Ureter (tissue), 1 donor: ENCODE results near the gene ZNF326. TPM values are rescaled to one million over a fixed set of nuclear protein-coding genes. Genes with fewer than 3 reads are reported as not detected.
"Not testable (repeated sequence)": the region's sequence is repeated elsewhere in the genome, so short reads cannot be mapped to it uniquely, and the experiment has no call there.

ENCODE experiments used
- DNase-seq: peaks from one replicate; pipeline ENCODE4 v3.0.0-alpha.2; 2020; ENCODE audit warnings: low spot score
- total RNA-seq: library from RNA; stranded (reverse); gene quantifications from one replicate; pipeline ENCODE4 v1.2.4, GENCODE V29; 2023
- donor health status: DM: yes; HTN: yes; CAD: no.

The ZNF326 gene
- total RNA-seq, 1 donor from 2014 or later: 32.7 TPM

DNA sequence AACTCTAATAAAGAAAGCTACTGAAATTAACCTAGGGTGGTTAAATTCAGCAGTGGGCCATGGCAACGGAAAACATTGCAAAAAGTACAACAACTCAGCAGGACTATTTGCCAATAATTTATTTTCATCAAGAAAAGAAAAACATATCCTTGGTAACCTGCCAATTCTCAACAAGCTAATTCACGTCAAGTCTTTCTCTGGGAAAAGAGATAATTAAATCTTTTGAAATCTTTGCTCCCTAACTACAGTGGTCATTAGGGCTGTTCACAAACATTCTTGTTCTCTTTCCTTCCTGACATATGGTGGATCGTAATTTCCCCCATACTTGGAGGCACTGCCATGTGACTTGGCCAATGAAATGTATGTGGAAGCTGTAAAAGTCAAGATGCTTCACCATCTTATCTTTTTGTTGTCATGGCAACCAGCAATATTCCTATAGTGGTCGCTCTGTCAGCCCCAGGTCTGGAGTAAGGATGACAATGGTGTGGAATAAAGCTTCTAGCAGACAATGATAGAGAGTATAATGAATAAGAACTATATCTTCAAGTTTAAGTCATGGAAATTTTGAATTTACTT is 29.6 kb upstream of the ZNF326 start:
- DNase-seq: no peak

DNA sequence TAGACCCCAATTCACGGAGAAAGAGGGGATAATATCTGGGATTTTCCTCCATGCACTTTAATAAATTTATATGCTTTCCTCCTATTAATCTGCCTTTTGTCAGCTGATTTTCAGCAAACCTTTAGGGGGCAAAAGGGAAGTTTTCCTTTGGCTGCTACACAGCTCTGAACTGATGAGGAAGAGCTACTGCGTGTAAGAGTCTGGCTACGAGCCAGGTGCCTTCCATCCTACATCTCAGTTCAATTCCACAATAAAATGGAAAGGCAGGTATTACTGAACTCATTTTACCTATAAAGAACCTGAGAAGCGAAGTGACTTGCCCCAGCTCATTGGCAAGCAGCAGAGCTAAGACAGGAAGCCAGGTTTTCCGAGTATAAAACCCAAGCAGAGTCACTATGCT is 28.3 kb upstream of the ZNF326 start:
- DNase-seq: no peak

DNA sequence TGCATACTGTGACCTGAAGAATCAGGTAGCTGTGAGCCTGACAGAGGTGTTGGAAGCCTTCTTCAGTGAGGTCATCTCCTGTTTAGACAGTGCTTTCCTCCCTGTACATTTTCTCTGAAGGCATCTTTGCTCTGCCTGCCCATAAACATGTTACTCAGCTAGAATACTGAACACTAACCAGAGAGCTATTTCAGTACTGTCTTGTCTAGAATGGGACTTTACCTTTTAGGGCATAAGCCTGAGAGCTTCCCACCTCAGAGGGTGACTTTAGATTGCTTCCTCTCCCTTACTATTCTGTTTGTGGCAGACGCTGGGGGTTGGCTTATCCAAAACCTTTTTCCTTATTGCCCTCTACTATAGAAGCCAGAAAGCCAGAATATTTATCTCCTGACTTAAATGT is 23.3 kb upstream of the ZNF326 start:
- no peak for DNase-seq

DNA sequence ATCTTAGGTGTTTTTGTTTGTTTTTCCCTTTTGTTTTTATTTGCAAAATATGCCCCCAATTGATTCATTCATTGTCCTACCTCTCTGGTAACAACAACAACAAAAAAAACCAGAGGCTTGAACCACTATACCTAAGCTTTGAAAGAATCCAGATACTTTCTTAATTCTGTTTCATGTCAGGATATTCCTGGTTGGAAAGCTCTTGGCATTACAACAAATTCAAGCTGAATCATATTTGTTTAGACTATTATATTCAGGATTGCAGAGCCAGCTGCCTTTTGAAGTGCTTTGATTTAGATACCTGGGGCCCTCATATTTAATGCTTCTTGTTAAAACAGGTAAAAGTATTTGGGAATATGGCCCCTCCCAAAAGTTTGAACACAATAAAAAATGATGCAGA is 22.9 kb upstream of the ZNF326 start:
- no peak for DNase-seq

DNA sequence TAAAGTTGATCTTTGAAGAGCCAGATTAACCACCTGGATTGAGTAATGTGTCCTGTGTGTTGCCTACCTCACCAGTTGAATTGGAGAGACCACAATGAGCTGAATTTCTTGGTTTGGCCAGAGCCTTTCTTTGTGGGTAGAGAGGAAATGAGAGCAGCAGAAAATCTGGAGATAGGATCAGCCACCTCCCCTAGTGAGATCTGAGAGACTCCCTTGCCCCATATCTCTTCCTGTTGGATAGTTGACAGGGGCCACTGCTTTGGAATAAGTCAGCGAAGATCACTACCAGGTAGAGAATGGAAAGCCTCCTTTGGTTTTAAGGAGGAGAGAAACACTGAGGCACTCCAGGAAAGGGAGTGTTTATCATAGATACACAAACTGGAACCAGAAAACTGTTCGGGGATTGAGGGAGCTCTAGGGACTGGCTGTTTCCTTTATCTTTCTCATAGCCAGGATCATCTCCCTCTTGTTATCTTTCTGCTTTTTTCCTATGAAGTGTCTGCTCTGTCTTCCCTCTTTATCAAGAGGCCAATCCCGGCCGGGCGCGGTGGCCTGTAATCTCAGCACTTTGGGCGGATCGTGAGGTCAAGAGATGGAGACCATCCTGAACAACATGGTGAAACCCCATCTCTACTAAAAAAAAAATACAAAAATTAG is 21.3 kb upstream of the ZNF326 start:
- DNase-seq: no peak

DNA sequence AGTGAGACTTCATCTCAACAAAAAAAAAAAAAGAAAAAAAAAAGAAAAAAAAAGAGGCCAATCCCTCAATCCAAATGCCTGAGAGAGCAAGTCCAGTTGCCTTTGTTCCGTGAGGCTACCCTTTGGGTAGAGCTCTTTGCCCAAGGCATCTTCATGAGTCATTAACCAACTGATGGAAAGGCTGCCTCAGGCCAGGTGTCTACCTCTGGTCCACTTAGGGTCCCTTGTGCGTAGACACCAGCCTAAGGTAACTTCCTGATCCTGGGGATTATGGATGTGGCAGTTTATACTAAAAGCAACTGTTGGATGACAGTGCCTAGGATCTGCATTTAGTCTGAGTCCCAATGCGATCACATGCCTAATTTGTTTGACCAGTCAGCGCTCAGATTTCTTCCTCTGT is 20.7 kb upstream of the ZNF326 start:
- DNase-seq: no peak

DNA sequence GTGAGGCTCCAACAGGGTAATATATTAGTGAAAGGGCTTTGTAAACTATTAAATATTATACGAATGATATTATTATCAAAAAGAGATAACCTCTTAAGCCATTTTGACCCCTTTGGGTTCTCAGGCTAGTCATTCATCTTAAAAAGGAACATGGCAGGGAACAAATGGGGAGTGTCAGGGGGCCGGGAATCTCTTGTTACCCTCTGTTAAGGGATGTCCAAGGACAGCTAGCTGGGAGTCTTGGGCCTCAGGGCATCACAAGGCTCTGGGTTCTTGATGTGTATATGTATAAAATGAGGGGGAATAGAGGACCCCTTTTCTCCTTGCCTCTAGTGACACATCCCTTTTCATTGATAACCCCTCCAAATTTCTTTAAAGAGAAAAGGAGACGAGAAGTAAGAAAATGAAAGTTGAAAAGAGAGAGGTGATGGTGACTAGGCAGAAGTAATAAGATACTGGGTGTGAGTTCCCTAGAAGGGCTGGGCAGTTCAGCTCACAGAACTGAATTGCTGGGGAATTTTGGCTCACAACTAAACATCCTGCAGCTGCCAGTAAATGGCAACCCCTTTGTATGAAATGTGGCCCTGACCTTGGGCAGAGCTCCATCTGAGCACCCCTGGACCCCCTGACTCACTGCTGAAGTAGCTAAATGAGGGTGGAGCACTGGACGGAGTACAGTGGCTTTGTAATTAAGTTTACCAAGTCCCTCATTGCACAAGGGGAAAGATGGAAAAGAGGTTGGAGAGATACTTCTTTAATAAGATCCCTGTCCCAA is 20.0 kb upstream of the ZNF326 start:
- DNase-seq: no peak

DNA sequence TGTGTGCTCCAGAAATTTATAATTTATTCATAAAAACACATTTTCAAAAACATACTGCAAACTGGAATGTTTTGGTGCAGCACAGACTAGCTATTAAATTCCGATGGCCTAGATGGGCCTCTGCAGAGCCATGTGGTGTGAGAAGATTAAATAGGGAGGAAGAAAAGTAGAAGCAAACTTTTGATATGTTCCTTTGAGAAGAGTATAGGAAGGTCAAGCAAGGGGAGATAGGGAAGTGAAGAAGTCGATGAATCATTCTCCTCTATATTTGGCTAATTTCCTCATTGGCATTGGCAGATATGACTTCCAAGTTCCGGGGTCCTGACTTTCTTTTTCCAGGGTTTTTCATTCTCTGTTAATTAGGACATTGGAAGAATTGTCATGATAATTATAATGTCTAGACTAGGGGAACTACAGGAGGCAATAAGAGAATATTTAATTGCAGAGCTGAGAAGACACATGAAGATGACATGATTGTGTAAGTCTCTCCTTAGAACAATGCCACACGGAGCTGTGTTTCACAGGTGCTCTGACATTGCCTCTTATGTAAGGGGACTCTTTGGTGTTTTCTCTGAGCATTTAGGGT is 19.3 kb upstream of the ZNF326 start:
- no peak for DNase-seq

DNA sequence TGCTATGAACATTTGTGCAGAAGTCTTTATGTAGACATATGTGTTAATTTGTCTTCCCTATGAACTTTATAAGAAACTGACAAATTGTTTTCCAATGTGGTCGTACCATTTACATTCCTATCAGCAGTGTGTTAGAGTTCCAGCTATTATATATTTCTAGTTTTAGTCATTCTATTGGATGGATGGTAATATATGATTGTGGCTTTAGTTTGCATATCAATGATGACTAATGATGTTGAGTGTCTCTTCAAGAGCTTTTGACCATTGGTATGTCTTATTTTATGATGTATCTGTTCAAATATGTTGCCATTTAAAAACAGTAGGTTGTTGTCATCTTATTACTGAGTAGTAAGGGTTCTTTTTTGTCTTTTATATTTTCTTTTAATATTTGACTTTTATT is 16.2 kb upstream of the ZNF326 start:
- no peak for DNase-seq

DNA sequence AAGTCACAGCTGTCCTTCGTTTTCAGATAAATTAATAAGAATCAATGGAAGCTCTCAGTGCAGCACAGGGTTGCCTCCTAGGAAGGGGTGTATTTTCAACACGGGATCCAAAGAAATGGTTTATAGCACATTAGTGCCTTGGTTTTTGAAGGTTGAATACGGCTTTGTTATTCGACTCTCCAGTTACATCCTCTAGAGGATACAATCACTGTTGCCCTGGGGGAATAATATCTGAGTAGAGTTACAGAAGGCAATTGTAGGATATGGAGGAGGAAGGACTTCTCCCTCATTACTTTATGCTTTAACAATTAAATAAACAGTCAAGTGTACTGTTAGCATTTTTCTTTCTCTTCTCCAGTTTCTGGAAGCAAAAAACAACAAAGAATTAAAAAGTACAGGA is 14.3 kb upstream of the ZNF326 start:
- no peak for DNase-seq

DNA sequence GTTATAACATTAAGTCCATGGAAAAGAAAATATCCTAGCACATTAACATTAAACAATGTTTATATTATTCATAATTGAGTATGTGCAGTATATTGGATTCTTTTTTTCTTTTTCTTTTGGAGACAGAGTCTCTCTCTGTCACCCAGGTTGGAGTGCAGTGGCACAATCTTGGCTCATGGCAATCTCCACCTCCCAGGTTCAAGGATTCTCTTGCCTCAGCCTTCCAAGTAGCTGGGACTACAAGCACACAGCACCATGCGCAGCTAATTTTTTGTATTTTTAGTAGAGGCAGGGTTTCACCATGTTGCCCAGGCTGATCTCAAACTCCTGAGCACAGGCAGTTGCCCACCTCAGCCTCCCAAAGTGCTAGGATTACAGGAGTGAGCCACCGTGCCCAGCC is 12.1 kb upstream of the ZNF326 start:
- not testable (repeated sequence) for DNase-seq

DNA sequence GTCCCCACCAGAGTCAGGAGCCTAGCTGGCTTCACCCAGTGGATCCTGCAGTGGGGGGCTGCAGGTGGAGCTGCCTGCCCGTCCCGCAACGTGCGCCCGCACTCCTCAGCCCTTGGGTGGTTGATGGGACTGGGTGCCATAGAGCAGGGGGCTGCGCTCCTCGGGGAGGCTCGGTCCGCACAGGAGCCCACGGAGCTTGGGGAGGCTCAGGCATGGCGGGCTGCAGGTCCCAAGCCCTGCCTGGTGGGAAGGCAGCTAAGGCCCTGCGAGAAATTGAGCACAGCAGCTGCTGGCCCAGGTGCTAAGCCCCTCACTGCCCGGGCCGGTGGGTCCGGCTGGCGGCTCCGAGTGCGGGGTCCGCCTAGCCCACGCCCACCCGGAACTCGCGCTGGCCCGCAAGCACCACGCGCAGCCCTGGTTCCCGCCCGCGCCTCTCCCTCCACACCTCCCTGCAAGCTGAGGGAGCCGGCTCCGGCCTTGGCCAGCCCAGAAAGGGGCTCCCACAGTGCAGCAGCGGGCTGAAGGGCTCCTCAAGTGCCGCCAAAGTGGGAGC is 10.3 kb upstream of the ZNF326 start:
- not testable (repeated sequence) for DNase-seq

DNA sequence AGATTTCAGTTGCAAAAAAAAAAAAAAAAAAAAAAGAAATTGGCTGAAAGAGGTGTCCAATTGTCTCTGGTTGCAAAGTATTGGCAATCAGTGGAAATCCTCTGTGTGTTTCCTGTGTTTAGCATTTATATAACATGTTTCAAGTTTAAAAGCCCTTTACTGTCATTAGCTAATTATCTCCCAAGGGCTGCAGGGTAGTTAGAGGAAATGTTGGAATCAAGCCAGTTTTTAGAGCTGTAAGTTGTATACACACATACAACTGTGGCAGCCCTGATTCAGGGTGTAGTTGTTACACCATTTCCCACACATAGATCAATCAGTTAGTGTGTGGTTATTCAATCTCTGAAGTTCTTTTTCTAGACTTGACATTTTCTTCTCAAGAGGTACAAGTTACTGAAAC is 8.9 kb upstream of the ZNF326 start:
- DNase-seq: no peak

DNA sequence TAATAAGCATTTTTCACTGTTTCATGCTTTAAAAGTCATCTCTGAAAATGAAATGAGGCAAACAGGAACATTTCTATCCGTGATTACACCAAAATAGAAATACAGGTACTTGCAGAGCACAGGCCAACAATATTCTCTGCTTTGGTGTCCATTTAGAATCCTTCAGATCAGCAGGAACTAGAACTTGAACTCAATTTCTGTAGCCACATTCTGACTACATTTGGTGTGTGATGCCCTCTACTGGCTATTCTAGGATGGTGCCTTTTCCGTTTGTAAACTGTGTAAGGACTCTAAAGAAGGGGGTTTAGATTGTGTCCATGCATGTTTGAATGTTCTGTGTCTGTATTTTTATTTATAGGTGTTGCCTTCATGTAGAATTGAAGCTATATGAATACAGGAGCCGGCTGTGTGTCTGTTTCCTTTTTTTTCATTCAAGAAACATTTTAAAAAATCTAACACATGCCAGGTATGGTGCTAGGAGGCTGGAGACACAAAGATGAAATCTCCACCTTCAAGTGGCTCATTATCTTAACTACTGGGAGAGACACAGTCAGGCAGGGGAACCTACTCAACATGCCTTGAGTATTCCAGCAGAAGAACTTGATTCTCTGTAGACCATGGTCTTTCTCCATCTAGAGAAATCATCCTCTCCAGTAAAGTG is 7.6 kb upstream of the ZNF326 start:
- peak; percentile 70 for DNase-seq

DNA sequence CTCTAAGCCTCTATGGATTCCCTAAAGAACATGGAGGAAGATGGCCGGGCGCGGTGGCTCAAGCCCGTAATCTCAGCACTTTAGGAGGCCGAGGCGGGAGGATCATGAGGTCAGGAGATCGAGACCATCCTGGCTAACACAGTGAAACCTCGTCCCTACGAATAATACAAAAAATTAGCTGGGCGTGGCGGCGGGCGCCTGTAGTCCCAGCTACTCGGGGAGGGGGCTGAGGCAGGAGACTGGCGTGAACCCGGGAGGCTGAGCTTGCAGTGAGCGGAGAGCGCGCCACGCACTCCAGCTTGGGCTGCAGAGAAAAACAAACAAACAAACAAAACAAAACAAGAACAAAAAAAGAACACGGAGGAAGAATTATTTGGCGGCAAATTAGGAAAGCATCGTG is 5.8 kb upstream of the ZNF326 start:
- DNase-seq: no peak

DNA sequence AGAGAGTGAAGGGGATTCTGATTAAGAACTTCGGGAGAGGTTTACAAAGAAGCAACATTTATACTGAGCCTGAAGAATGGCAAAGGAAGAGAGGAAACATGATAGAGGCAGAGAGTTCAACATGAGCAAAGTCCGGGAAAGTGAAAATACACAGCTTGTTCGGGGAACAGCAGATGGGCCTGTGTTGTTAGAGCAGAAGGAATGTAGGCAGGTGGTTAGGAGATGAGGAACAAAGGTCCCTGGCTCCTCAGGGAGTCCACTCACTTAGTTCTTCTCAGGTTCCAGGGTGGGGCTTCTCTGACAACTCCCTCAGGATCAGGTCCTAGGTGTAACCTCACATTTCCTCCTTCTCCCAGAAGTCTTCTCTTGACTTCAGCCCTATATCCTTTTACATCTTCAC is 5.1 kb upstream of the ZNF326 start:
- DNase-seq: no peak

DNA sequence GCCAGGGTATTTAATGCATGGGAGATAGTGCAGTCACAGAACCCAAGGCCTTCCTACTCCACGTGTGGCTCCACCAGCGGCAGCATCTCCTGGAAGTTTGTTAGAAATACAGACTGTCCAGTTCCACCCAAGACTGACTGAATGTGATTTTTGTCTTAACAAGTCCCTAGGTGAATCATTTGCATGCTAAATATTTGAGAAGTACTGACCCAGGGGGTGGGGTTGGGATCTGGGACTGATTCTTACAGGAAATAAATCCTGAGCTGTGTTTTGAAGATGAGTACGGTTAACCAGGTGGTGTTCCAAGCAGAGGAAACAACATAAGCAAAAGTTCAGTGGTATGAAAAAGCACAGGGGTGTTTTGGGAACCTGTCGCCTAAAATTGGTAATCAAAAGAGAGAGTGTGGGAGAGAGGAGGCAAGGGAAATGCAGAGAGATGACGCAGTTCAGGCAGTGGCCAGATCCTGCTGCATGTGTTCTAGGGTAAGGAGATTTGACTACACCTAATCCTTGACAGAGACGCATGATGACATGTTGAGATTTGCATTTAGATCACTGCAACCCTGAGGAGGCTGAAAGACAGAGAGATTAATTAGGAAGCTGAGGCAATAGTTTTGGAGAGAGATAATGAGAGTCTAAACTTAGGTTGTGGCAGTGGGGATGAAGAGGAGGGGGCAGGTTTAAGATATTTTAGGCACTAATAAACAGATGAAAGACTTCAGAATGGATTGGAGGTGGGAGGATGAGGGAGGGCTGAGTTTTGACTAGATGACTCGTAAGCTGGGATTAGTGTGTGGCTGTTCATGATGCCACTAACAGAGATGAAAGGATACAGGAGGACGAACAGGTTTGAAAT is 3.7 kb upstream of the ZNF326 start:
- no peak for DNase-seq

DNA sequence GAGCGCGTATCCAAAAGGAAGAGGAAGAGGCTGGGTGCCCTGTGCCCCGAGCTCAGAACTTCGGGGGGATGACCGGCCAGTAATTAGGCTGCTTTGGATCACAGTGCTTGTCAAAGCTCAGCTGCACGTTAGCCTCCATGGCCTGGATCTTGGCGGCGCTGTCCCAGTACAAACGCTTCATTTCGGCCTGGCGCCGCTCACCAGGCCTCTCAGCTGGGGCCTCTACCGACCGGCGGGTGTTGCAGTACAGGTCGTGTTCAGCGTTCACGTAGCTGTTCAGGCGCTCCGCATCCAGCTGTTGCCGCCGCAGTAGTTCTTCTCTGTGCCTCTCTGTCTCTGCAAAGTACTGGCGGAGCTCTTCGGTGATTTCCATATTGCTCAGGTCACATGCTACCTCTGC is 1.4 kb upstream of the ZNF326 start:
- DNase-seq: no peak

DNA sequence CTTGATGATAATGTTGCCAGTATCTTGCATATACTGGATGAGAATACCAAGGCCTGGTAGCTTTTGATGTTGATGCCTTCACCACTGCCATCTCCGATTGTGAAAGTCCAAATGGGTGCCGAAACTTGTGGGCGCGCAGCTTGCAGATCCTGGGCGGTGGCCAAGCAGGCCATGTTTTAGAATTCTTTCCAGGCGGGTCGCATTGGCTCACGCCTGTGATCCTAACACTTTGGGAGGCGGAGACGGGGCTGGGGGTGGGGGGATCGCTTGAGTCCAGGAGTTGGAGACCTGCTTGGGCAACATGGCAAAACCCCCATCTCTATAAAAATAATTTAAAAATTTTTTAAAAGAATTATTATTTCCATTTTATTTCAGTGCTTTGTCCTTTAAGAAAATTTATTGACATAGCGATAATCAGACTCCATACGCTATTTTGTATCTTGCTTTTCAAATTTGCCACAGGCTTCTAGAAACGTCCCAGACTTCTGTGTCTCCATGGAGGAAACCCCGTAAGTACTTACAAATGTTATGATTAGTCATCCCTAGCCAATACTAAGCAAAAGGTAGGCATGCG is 592 bp upstream of the ZNF326 start:
- no peak for DNase-seq

DNA sequence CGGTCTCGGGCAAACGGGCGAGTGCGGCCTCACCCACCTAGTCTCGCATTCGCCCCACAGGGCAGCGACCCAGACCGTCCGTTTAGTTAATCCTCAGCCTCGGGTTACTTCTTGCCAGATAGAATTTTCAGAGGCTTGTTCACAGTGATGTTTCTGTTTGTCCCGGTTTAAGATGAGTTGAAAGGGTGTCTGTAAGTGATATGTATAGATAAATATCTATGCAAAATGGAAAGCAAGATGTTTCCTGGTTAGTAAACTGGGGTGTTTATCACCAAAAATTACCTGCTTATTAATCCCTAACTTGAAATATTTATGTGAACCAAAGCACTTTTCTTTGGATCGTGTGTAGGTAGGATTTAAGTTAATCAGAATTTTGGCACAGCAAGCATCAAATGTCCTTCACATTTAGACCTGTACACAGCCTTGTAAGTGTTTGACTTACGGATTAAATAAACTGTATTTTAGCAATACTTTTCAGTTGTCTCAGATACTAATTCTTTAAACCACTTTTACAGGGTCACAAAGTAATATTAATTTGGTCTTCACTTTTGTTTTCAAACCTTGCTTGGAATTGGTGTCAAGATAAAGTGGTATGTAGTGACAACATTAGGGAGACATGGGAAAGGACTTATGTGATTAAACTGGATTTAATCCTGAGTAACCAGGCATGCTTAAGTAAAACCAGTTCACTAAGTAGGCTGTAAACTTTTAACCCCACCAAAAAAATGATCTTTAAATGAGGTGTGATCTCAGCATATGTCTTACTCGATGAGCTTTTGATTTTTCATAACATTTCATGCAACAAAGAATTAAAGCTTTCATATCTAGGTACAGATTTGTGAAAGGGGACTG is 914 bp downstream of the ZNF326 start:
- DNase-seq: no peak
